GM12878 (cell line): ENCODE data around the gene CCDC186. TPM values are rescaled to one million over a fixed set of nuclear protein-coding genes. Genes with fewer than 3 reads are reported as not detected.
A peak's percentile ranks its signal among the peaks of the same experiment; 100 is the strongest.

Experiments
- ATAC-seq: fragments of 200-7000 bp; cut with Tn5 transposase; 3 replicates; pipeline ENCODE4 v1.9.1; 2020; ENCODE audit warnings: mild to moderate bottlenecking, moderate library complexity
- BruUV-seq: library from RNA; stranded (reverse); fragments of 400-500 nt; replicated peaks from 2 replicates; lab custom pipeline; 2021; lab: Mats Ljungman, UMichigan
- CTCF ChIA-PET: fragments of 300-600 bp; sonication (Branson Sonifier 250); formaldehyde crosslinking; extraction: SDS; loops from one replicate; lab custom pipeline; 2021; ENCODE audit warnings: inconsistent platforms; lab: Yijun Ruan, JAX
- POLR2A ChIA-PET: fragments of 350-600 bp; formaldehyde crosslinking; extraction: SDS; loops from one replicate; lab custom pipeline; 2021; ENCODE audit warnings: inconsistent platforms; lab: Charles Lee
- RAD21 ChIA-PET: fragments of 300-600 bp; sonication (Branson Sonifier 250); formaldehyde crosslinking; loops from one replicate; lab custom pipeline; 2023; ENCODE audit warnings: antibody characterized with exemption; ENCODE audit not compliant: unreplicated experiment; lab: Charles Lee
- SMC1A ChIA-PET: fragments of 300-600 bp; sonication (Branson Sonifier 250); formaldehyde crosslinking; loops from one replicate; lab custom pipeline; 2023; ENCODE audit not compliant: unreplicated experiment, uncharacterized antibody; lab: Charles Lee
- DNase-seq: peaks from one replicate; pipeline ENCODE4 v3.0.0-alpha.2; 2011; ENCODE audit warnings: low read depth, low spot score
- FAIRE-seq: peaks from 3 replicates; lab custom pipeline; 2011; peaks lifted over from hg19 to GRCh38; lab: Jason Lieb, UNC
- H2AFZ ChIP-seq: 2 replicates; pipeline ENCODE4 v1.6.0; 2011; ENCODE audit warnings: low read depth, low read length, control low read depth; ENCODE audit not compliant: control insufficient read depth
- H3K27ac ChIP-seq: 2 replicates; pipeline ENCODE4 v1.5.1; 2011; ENCODE audit warnings: control low read depth; ENCODE audit not compliant: control insufficient read depth, insufficient read depth
- H3K27me3 ChIP-seq, 2 experiments: replicated peaks in 1 of 2; 2 replicates each; pipeline versions ENCODE4 v1.6.0 to v1.6.1; 2011; ENCODE audit warnings: low read length in 1 of 2; ENCODE audit not compliant: control insufficient read depth in 2 of 2, insufficient read depth in 2 of 2
- H3K36me3 ChIP-seq, 2 experiments: 2 replicates each; pipeline ENCODE4 v1.5.1; 2011; ENCODE audit warnings: low read length in 1 of 2; ENCODE audit not compliant: control insufficient read depth in 2 of 2, insufficient read depth in 2 of 2
- H3K4me1 ChIP-seq: 2 replicates; pipeline ENCODE4 v1.6.1; 2011; ENCODE audit warnings: mild to moderate bottlenecking, low read length, moderate library complexity, mixed read lengths; ENCODE audit not compliant: control insufficient read depth, insufficient read depth
- H3K4me2 ChIP-seq: 2 replicates; pipeline ENCODE4 v1.6.0; 2011; ENCODE audit warnings: control low read depth; ENCODE audit not compliant: control insufficient read depth, insufficient read depth
- H3K4me3 ChIP-seq: fragments of 200-600 bp; sonication (generic); 2 replicates; pipeline ENCODE4 v1.5.1; 2016
- H3K79me2 ChIP-seq: 2 replicates; pipeline ENCODE4 v1.6.0; 2011; ENCODE audit warnings: low read length; ENCODE audit not compliant: control insufficient read depth, insufficient read depth
- H3K9ac ChIP-seq: 2 replicates; pipeline ENCODE4 v1.8.0; 2011; ENCODE audit warnings: low read length, control low read depth, mixed read lengths; ENCODE audit not compliant: control insufficient read depth, insufficient read depth
- H3K9me3 ChIP-seq: replicated peaks from 3 replicates; pipeline ENCODE4 v1.5.1; 2011; ENCODE audit warnings: mild to moderate bottlenecking, low read length; ENCODE audit not compliant: control insufficient read depth, insufficient read depth
- H4K20me1 ChIP-seq: 2 replicates; pipeline ENCODE4 v1.6.0; 2011; ENCODE audit not compliant: control insufficient read depth, insufficient read depth
- CTCF ChIP-seq, 3 experiments: IDR thresholded peaks in 2 of 3; conservative IDR thresholded peaks in 1 of 3; 2 replicates each; pipeline ENCODE4 v1.5.1; 2011; ENCODE audit warnings: low read depth in 3 of 3, low read length in 3 of 3, mild to moderate bottlenecking in 3 of 3, control low read depth in 2 of 3, moderate library complexity in 2 of 3, inconsistent platforms in 1 of 3, mixed read lengths in 1 of 3; ENCODE audit not compliant: control insufficient read depth in 2 of 3, insufficient read depth in 1 of 3; ENCODE audit errors: extremely low read depth in 1 of 3
- EED ChIP-seq: sonication (generic); IDR thresholded peaks from 2 replicates; pipeline ENCODE4 v1.6.1; 2016; ENCODE audit warnings: antibody characterized with exemption, low read depth
- ETV6 ChIP-seq, 2 experiments: fragments of 450-650 bp in 1 of 2; IDR thresholded peaks in 1 of 2; conservative IDR thresholded peaks in 1 of 2; 2 replicates each; pipeline ENCODE4 v1.6.1; 2014; ENCODE audit warnings: antibody characterized with exemption in 1 of 2, borderline replicate concordance in 1 of 2, low read depth in 1 of 2, mild to moderate bottlenecking in 1 of 2, moderate library complexity in 1 of 2
- FOXK2 ChIP-seq: fragments of 450-650 bp; IDR thresholded peaks from 2 replicates; pipeline ENCODE4 v1.6.1; 2017; ENCODE audit warnings: mild to moderate bottlenecking, moderate library complexity
- IKZF2 ChIP-seq, 2 experiments: fragments of 450-650 bp; IDR thresholded peaks; 2 replicates each; pipeline ENCODE4 v1.6.1; 2017; ENCODE audit warnings: mild to moderate bottlenecking in 2 of 2, moderate library complexity in 2 of 2
- JUNB ChIP-seq: IDR thresholded peaks from 2 replicates; pipeline ENCODE4 v1.6.1; 2016; ENCODE audit warnings: antibody characterized with exemption, mild to moderate bottlenecking
- JUND ChIP-seq: IDR thresholded peaks from 2 replicates; pipeline ENCODE4 v1.6.1; 2012; ENCODE audit warnings: low read depth, mild to moderate bottlenecking, low read length, improper control_type of control experiment, moderate library complexity
- MTA3 ChIP-seq: IDR thresholded peaks from 2 replicates; pipeline ENCODE4 v1.6.1; 2012; ENCODE audit warnings: low read length, inconsistent platforms, borderline replicate concordance
- POLR2A ChIP-seq: IDR thresholded peaks from 2 replicates; pipeline ENCODE4 v1.6.1; 2011; ENCODE audit warnings: low read depth, mild to moderate bottlenecking, low read length
- POLR2AphosphoS5 ChIP-seq: IDR thresholded peaks from 2 replicates; pipeline ENCODE4 v1.6.1; 2011; ENCODE audit warnings: mild to moderate bottlenecking, low read length, inconsistent platforms
- SREBF2 ChIP-seq: IDR thresholded peaks from 2 replicates; pipeline ENCODE4 v1.6.1; 2012; ENCODE audit warnings: mild to moderate bottlenecking, low read length
- STAT1 ChIP-seq: fragments of 450-650 bp; conservative IDR thresholded peaks from 2 replicates; pipeline ENCODE4 v1.6.1; 2014; ENCODE audit warnings: antibody characterized with exemption, mild to moderate bottlenecking
- ZNF384 ChIP-seq: IDR thresholded peaks from 2 replicates; pipeline ENCODE4 v1.6.1; 2012; ENCODE audit warnings: low read depth, mild to moderate bottlenecking, low read length, improper control_type of control experiment, borderline replicate concordance
- WGBS: methylation state at CpG from one replicate; pipeline ENCODE4 v1.1.6; 2016; ENCODE audit warnings: low lambda C conversion rate; ENCODE audit not compliant: insufficient replicate concordance, insufficient coverage; ENCODE audit errors: missing lambda C conversion rate; 5-methylcytosine and 5-hydroxymethylcytosine counted together
- in situ Hi-C: fragments of 300-500 bp; cut with MboI; formaldehyde crosslinking; loops from 9 replicates; pipeline ENCODE4 v1.14.3; 2018; ENCODE audit warnings: mixed read lengths
- intact Hi-C: fragments of 100-400 bp; cut with micrococcal nuclease; formaldehyde crosslinking; loops from one replicate; pipeline ENCODE4 v1.14.2; 2022; ENCODE audit not compliant: unreplicated experiment
- polyA plus RNA-seq, 11 experiments: library from polyadenylated mRNA; depleted of rRNA in 4 of 11; unstranded in 6 of 11; stranded (reverse) in 5 of 11; fragments of >200 nt; fragmentation: Nextera tagmentation in 4 of 11; fragmentation: Illumina TruSeq in 1 of 11; extraction: Ambion mirVana in 4 of 11; extraction: Trizol in 1 of 11; gene quantifications; 1 replicate in 1 of 11; 2 replicates in 10 of 11; pipeline versions ENCODE4 v1.2.1 to v1.2.3, GENCODE V29; 2011 to 2016; ENCODE audit warnings: inconsistent platforms in 2 of 11, missing spikeins in 2 of 11, low read depth in 1 of 11
- total RNA-seq, 4 experiments: library from RNA; depleted of rRNA in 3 of 4; stranded (reverse); fragments of >200 nt in 3 of 4; fragmentation: Illumina TruSeq in 1 of 4; extraction: Trizol in 1 of 4; gene quantifications; 2 replicates each; pipeline versions ENCODE4 v1.2.1 to v1.2.3, GENCODE V29; 2013 to 2021

The CCDC186 gene
- total and polyA plus RNA-seq, 10 of the 15 experiments (the other 5 are each of a cell fraction or from before 2014, with no cell fraction given): 3.5 to 13.1 (median 7.3) TPM

- no peak for ATAC-seq
- no peaks in the 10 kb centered on the region for H3K4me1 ChIP-seq
- ChIA-PET POLR2A (no interaction called here), CTCF (no interaction called here), RAD21 (no interaction called here), SMC1A (no interaction called here)
- no peaks in the 10 kb centered on the region for H3K36me3 ChIP-seq
- no peak overlapping the region for H3K27ac ChIP-seq
- 2% methylated on average over 5 of the region's 5 CpGs for WGBS
- TF ChIP-seq IKZF2 (IDR thresholded peaks at IDR 0.05): no peak
- no peak for TF ChIP-seq POLR2A
- no peak for TF ChIP-seq JUND
- TF ChIP-seq POLR2AphosphoS5: no peak
- TF ChIP-seq FOXK2: no peak
- no peak for TF ChIP-seq ZNF384
- TF ChIP-seq STAT1: no peak
- TF ChIP-seq SREBF2: no peak
- no peak for TF ChIP-seq ETV6 (conservative IDR thresholded peaks at IDR 0.05 in 1 of 2, IDR thresholded peaks at IDR 0.05 in 1 of 2; ENCODE audit: borderline replicate concordance in 1 of 2, low read depth in 1 of 2)
- H2AFZ ChIP-seq: no peak overlapping the region
- in situ Hi-C loops: loop anchor here (25.0 kb wide), 1 partner anchor 255 kb away; no protein-coding TSS in a partner anchor
- H3K79me2 ChIP-seq: no peaks in the 10 kb centered on the region
- no peaks in the 10 kb centered on the region for H4K20me1 ChIP-seq
- intact Hi-C loops: no loop called here
- FAIRE-seq: no peak
- no peaks in the 10 kb centered on the region for H3K9me3 ChIP-seq
- no peak for DNase-seq
- H3K4me3 ChIP-seq: no peak overlapping the region
- no peaks in the 10 kb centered on the region for H3K27me3 ChIP-seq
- H3K9ac ChIP-seq: no peak overlapping the region
- 0 out of 2 replicates have a peak overlapping the region, but pooled peaks have one; percentile 25 for H3K4me2 ChIP-seq
- BruUV-seq: no TSS peak
Observed at GRCh38 chr10:114181971-114182370, 8.0 kb upstream of the CCDC186 start.

GRCh38 chr10:114180937-114181336 is 6.9 kb upstream of the CCDC186 start:
- Histone ChIP-seq H3K4me1 (no peaks in the 10 kb centered on the region), H3K36me3 (no peaks in the 10 kb centered on the region), H2AFZ (no peak overlapping the region), H3K79me2 (no peaks in the 10 kb centered on the region), H3K27ac (no peak overlapping the region), H3K9ac (no peak overlapping the region), H3K4me3 (no peak overlapping the region), H4K20me1 (no peaks in the 10 kb centered on the region), H3K9me3 (no peaks in the 10 kb centered on the region), H3K27me3 (no peaks in the 10 kb centered on the region)
- BruUV-seq: no TSS peak
- FAIRE-seq (no peak), DNase-seq (no peak), ATAC-seq (peak; percentile 33; the same call in 2 of the 3 replicates)
- ChIA-PET POLR2A (no interaction called here), CTCF (no interaction called here), RAD21 (no interaction called here), SMC1A (no interaction called here)
- 6% methylated on average over 3 of the region's 3 CpGs for WGBS
- in situ Hi-C loops: loop anchor here (25.0 kb wide), 1 partner anchor 256 kb away; no protein-coding TSS in a partner anchor
- intact Hi-C loops: no loop called here
- no peak for TF ChIP-seq EED
- no peak for TF ChIP-seq MTA3
- peak; percentile 63 for TF ChIP-seq JUNB
- TF ChIP-seq CTCF (IDR thresholded peaks at IDR 0.05 in 2 of 3, conservative IDR thresholded peaks at IDR 0.05 in 1 of 3; ENCODE audit: control insufficient read depth in 2 of 3, extremely low read depth in 1 of 3, insufficient read depth in 1 of 3, low read depth in 3 of 3, low read length in 3 of 3): no peak
- TF ChIP-seq, all 136 proteins: peak for 1
- no peak overlapping the region for H3K4me2 ChIP-seq
